GM03348 (cell line): ENCODE data around the gene SMCR8.
"Not testable (repeated sequence)": the region's sequence is repeated elsewhere in the genome, so short reads cannot be mapped to it uniquely, and the experiment has no call there.

Experiments used
- DNase-seq: peaks from one replicate; pipeline ENCODE4 v3.0.0; 2012; ENCODE audit warnings: low spot score

Gene SMCR8

GRCh38 chr17:18361837-18362697, 47.0 kb downstream of the SMCR8 start:
- DNase-seq, result no peak

GRCh38 chr17:18362698-18363100, 47.6 kb downstream of the SMCR8 start:
- peak; percentile 20 for DNase-seq

- DNase-seq, result peak; percentile 98
Observed at GRCh38 chr17:18363101-18364049, 48.3 kb downstream of the SMCR8 start, which contains the start of gene SHMT1. TSS of gene SHMT1 (minus strand) at chr17:18363550. CDS start at chr17:18355981, 7,569 bp downstream.

- DNase-seq, result no peak
Observed at GRCh38 chr17:18364166-18364565, 49.1 kb downstream of the SMCR8 start.

- DNase-seq, result no peak
Observed at GRCh38 chr17:18368946-18369345, 53.9 kb downstream of the SMCR8 start.

GRCh38 chr17:18370761-18371160, 55.7 kb downstream of the SMCR8 start:
- DNase-seq, result no peak

GRCh38 chr17:18371455-18371854, 56.4 kb downstream of the SMCR8 start:
- no peak for DNase-seq

- not testable (repeated sequence) for DNase-seq
Observed at GRCh38 chr17:18373181-18373580, 58.1 kb downstream of the SMCR8 start.

GRCh38 chr17:18374216-18374615, 59.1 kb downstream of the SMCR8 start:
- DNase-seq, result no peak
